Measurements from ENCODE around the gene LIPN. TPM values are rescaled to one million over a fixed set of nuclear protein-coding genes. Genes with fewer than 3 reads are reported as not detected.

The LIPN gene
- total RNA-seq, 1 experiment from 2014 or later, result not detected

- Mint-ChIP-seq H3K27me3 (ENCODE audit: low read depth) (peaks cover 3% of the 10 kb centered on the region; the same call in 1 of the 2 replicates), H3K9me3 (peaks cover 2 to 7% of the 10 kb centered on the region in 2 experiments; a peak in 2 of 5 replicates), H3K27ac (no peak overlapping the region), H3K36me3 (ENCODE audit: insufficient read depth in 1 of 3, low read depth in 3 of 3) (peaks cover 0 to 2% (median 0%) of the 10 kb centered on the region in 3 experiments; a peak in 1 of 7 replicates), H3K4me3 (no peak overlapping the region), H3K4me1 (peaks cover 6 to 11% of the 10 kb centered on the region in 2 experiments; a peak in 3 of 4 replicates)
- no peak overlapping the region for H2BK15ac ChIP-seq (ENCODE audit: low read depth, low read length)
- no peak overlapping the region for H4K91ac ChIP-seq (ENCODE audit: insufficient read length, low read depth, low read length)
- no peak for DNase-seq
- H3K9me3 ChIP-seq (ENCODE audit: control insufficient read depth, low read depth, low read length), result no peaks in the 10 kb centered on the region
- H4K8ac ChIP-seq (replicated peaks; ENCODE audit: insufficient read length, low read depth, low read length), result no peak overlapping the region
- no peak overlapping the region for H2BK5ac ChIP-seq (ENCODE audit: insufficient read length, low read length)
- H3K4ac ChIP-seq (ENCODE audit: low read depth, low read length), result no peak overlapping the region
- no peak overlapping the region for H3K27ac ChIP-seq (ENCODE audit: insufficient read length, low read depth, low read length)
- H2BK12ac ChIP-seq (ENCODE audit: insufficient read length, low read depth, low read length), result no peak overlapping the region
- no peak for TF ChIP-seq CTCF (conservative IDR thresholded peaks at IDR 0.05)
- no peaks in the 10 kb centered on the region for H3K79me1 ChIP-seq (ENCODE audit: insufficient read depth, low read depth, low read length, poor library complexity, severe bottlenecking)
- H4K20me1 ChIP-seq (ENCODE audit: control insufficient read depth, insufficient read depth, insufficient read length), result no peaks in the 10 kb centered on the region
- no peak overlapping the region for H3K9ac ChIP-seq (ENCODE audit: extremely low read depth, insufficient read length, low read length)
- no peak overlapping the region for H3K18ac ChIP-seq (ENCODE audit: insufficient read length, low read depth, low read length)
- H3K79me2 ChIP-seq (ENCODE audit: insufficient read depth, low read length), result no peaks in the 10 kb centered on the region
- H3T11ph ChIP-seq (ENCODE audit: low read length), result no peak overlapping the region
- no peak overlapping the region for H4K5ac ChIP-seq (ENCODE audit: insufficient read length, low read depth, low read length)
- no peak overlapping the region for H3K23ac ChIP-seq (ENCODE audit: insufficient read length, low read depth, low read length)
- H3K27me3 ChIP-seq (ENCODE audit: insufficient read depth, low read length), result no peaks in the 10 kb centered on the region
- H3K4me1 ChIP-seq (ENCODE audit: insufficient read depth, low read length), result no peaks in the 10 kb centered on the region
- WGBS (ENCODE audit: extremely low coverage, insufficient read length, low lambda C conversion rate), result 100% methylated on average over 1 of the region's 1 CpG
- H2AK5ac ChIP-seq (ENCODE audit: insufficient read length, low read length), result no peak overlapping the region
- no peak overlapping the region for H2AFZ ChIP-seq (ENCODE audit: low read length)
- no peak overlapping the region for H3K4me2 ChIP-seq (ENCODE audit: insufficient read depth, insufficient read length, low read length)
- no peak overlapping the region for H2BK20ac ChIP-seq (ENCODE audit: low read depth, low read length, poor library complexity, severe bottlenecking)
- no peak overlapping the region for H3K14ac ChIP-seq (ENCODE audit: insufficient read depth, low read length)
- no peak overlapping the region for H2BK120ac ChIP-seq (ENCODE audit: low read depth, low read length, poor library complexity, severe bottlenecking)
- H3K56ac ChIP-seq (ENCODE audit: insufficient read length, low read depth, low read length), result no peak overlapping the region
- no peaks in the 10 kb centered on the region for H3K23me2 ChIP-seq (ENCODE audit: insufficient read length, low read depth, low read length, poor library complexity, severe bottlenecking)
These were observed 9.6 kb downstream of the LIPN start for GRCh38 chr10:88769384-88769783.
